Measurements from ENCODE around the gene KCNN4.
"Not testable (repeated sequence)": the region's sequence is repeated elsewhere in the genome, so short reads cannot be mapped to it uniquely, and the experiment has no call there.

KCNN4 gene

GRCh38 chr19:43775299-43775890 lies 5.4 kb downstream of the KCNN4 start (continued):
- TF ChIP-seq ZNF76 (tag by site-specific recombination; IDR thresholded peaks at IDR 0.05; ENCODE audit: borderline replicate concordance, low read depth), result no peak
- TF ChIP-seq KLF16 (tag by site-specific recombination; IDR thresholded peaks at IDR 0.05), result no peak
- TF ChIP-seq, protein P1, sequence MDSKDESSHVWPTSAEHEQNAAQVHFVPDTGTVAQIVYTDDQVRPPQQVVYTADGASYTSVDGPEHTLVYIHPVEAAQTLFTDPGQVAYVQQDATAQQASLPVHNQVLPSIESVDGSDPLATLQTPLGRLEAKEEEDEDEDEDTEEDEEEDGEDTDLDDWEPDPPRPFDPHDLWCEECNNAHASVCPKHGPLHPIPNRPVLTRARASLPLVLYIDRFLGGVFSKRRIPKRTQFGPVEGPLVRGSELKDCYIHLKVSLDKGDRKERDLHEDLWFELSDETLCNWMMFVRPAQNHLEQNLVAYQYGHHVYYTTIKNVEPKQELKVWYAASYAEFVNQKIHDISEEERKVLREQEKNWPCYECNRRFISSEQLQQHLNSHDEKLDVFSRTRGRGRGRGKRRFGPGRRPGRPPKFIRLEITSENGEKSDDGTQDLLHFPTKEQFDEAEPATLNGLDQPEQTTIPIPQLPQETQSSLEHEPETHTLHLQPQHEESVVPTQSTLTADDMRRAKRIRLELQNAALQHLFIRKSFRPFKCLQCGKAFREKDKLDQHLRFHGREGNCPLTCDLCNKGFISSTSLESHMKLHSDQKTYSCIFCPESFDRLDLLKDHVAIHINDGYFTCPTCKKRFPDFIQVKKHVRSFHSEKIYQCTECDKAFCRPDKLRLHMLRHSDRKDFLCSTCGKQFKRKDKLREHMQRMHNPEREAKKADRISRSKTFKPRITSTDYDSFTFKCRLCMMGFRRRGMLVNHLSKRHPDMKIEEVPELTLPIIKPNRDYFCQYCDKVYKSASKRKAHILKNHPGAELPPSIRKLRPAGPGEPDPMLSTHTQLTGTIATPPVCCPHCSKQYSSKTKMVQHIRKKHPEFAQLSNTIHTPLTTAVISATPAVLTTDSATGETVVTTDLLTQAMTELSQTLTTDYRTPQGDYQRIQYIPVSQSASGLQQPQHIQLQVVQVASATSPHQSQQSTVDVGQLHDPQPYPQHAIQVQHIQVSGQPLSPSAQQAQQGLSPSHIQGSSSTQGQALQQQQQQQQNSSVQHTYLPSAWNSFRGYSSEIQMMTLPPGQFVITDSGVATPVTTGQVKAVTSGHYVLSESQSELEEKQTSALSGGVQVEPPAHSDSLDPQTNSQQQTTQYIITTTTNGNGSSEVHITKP (tag by site-specific recombination; IDR thresholded peaks at IDR 0.05), result peak; percentile 45; the same call in 1 of the 2 replicates
- TF ChIP-seq BCL11A (tag by site-specific recombination; IDR thresholded peaks at IDR 0.05; ENCODE audit: low read depth), result no peak

DNA sequence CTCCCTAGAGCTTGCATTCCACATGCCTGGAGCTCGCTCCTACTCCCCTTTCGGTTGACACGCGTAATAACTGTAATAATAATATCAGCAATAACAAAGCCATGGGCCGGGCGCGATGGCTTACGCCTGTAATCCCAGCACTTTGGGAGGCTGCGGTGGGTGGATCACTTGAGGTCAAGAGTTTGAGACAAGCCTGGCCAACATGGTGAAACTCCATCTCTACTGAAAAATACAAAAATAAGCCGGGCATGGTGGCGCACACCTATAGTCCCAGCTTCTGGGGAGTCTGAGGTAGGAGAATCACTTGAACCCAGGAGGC lies 5.9 kb downstream of the KCNN4 start:
- not testable (repeated sequence) for H3K4me1 ChIP-seq (ENCODE audit: control insufficient read depth, insufficient read depth, low read length); H3K36me3 ChIP-seq (ENCODE audit: control insufficient read depth in 2 of 2, insufficient read depth in 1 of 2, low read length in 2 of 2); H3K27ac ChIP-seq (ENCODE audit: extremely low read depth, low read depth, low read length); H3K4me3 ChIP-seq (ENCODE audit: low read depth, low read length); H3K9me3 ChIP-seq (ENCODE audit: control insufficient read depth, insufficient read depth, low read depth, low read length)
- POLR2A ChIA-PET, result interaction anchor here (0.7 to 1.5 kb wide), 5 partner anchors 18 to 107 kb away, joined by 3 to 9 read pairs (median 5); partner anchors contain the start of gene SMG9
- CTCF ChIA-PET, result interaction anchor here (0.5 to 17.4 kb wide), 16 partner anchors 9 to 181 kb away, joined by 3 to 203 read pairs (median 5); partner anchors contain the start of gene SMG9

- Histone ChIP-seq H3K9me3 (ENCODE audit: control insufficient read depth, insufficient read depth, low read depth, low read length) (no peaks in the 10 kb centered on the region), H3K36me3 (ENCODE audit: control insufficient read depth in 2 of 2, insufficient read depth in 1 of 2, low read length in 2 of 2) (no peaks in the 10 kb centered on the region), H3K4me1 (ENCODE audit: control insufficient read depth, insufficient read depth, low read length) (peaks cover 10% of the 10 kb centered on the region; the same call in 1 of the 2 replicates), H3K4me3 (ENCODE audit: low read depth, low read length) (no peak overlapping the region), H3K27ac (ENCODE audit: extremely low read depth, low read depth, low read length) (no peak overlapping the region)
- ChIA-PET POLR2A (interaction anchor here (0.7 to 1.5 kb wide), 6 partner anchors 9 to 106 kb away, joined by 3 to 9 read pairs (median 5); partner anchors contain the start of gene SMG9), CTCF (interaction anchor here (0.5 to 17.4 kb wide), 21 partner anchors 8 to 400 kb away, joined by 3 to 203 read pairs (median 4); partner anchors contain the start of gene SMG9)
- no peak for TF ChIP-seq HOXC10 (CRISPR knock-in tag; IDR thresholded peaks at IDR 0.05)
- TF ChIP-seq MZF1 (tag by site-specific recombination; IDR thresholded peaks at IDR 0.05; ENCODE audit: borderline replicate concordance), result no peak
- TF ChIP-seq ZIC2 (tag by site-specific recombination; IDR thresholded peaks at IDR 0.05), result peak; percentile 40; the same call in 1 of the 2 replicates
- 0 out of 2 replicates have a peak, but pooled peaks have one; percentile 25 for TF ChIP-seq ZNF600 (tag by site-specific recombination; IDR thresholded peaks at IDR 0.05)
- TF ChIP-seq ZNF747 (tag by site-specific recombination; IDR thresholded peaks at IDR 0.05), result no peak
- peak; percentile 96 for TF ChIP-seq KLF1 (tag by site-specific recombination; IDR thresholded peaks at IDR 0.05)
- no peak for TF ChIP-seq ZNF48 (tag by site-specific recombination; IDR thresholded peaks at IDR 0.05)
- TF ChIP-seq, protein P2, sequence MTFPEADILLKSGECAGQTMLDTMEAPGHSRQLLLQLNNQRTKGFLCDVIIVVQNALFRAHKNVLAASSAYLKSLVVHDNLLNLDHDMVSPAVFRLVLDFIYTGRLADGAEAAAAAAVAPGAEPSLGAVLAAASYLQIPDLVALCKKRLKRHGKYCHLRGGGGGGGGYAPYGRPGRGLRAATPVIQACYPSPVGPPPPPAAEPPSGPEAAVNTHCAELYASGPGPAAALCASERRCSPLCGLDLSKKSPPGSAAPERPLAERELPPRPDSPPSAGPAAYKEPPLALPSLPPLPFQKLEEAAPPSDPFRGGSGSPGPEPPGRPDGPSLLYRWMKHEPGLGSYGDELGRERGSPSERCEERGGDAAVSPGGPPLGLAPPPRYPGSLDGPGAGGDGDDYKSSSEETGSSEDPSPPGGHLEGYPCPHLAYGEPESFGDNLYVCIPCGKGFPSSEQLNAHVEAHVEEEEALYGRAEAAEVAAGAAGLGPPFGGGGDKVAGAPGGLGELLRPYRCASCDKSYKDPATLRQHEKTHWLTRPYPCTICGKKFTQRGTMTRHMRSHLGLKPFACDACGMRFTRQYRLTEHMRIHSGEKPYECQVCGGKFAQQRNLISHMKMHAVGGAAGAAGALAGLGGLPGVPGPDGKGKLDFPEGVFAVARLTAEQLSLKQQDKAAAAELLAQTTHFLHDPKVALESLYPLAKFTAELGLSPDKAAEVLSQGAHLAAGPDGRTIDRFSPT (tag by site-specific recombination; IDR thresholded peaks at IDR 0.05), result peak; percentile 28; the same call in 1 of the 2 replicates
- TF ChIP-seq, protein P3, sequence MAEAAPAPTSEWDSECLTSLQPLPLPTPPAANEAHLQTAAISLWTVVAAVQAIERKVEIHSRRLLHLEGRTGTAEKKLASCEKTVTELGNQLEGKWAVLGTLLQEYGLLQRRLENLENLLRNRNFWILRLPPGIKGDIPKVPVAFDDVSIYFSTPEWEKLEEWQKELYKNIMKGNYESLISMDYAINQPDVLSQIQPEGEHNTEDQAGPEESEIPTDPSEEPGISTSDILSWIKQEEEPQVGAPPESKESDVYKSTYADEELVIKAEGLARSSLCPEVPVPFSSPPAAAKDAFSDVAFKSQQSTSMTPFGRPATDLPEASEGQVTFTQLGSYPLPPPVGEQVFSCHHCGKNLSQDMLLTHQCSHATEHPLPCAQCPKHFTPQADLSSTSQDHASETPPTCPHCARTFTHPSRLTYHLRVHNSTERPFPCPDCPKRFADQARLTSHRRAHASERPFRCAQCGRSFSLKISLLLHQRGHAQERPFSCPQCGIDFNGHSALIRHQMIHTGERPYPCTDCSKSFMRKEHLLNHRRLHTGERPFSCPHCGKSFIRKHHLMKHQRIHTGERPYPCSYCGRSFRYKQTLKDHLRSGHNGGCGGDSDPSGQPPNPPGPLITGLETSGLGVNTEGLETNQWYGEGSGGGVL (tag by site-specific recombination; IDR thresholded peaks at IDR 0.05), result peak; percentile 56
- TF ChIP-seq PRDM4 (tag by site-specific recombination; IDR thresholded peaks at IDR 0.05), result no peak
- peak; percentile 45 for TF ChIP-seq ZFHX2 (tag by site-specific recombination; conservative IDR thresholded peaks at IDR 0.05)
- no peak for TF ChIP-seq ZNF76 (tag by site-specific recombination; IDR thresholded peaks at IDR 0.05; ENCODE audit: borderline replicate concordance, low read depth)
- TF ChIP-seq GLIS1 (tag by site-specific recombination; IDR thresholded peaks at IDR 0.05), result peak; percentile 73
- TF ChIP-seq ZFP37 (tag by site-specific recombination; IDR thresholded peaks at IDR 0.05), result no peak
- no peak for TF ChIP-seq ZNF404 (tag by site-specific recombination; IDR thresholded peaks at IDR 0.05)
- peak; percentile 70; the same call in 1 of the 2 replicates for TF ChIP-seq ZNF792 (tag by site-specific recombination; IDR thresholded peaks at IDR 0.05)
Measured at GRCh38 chr19:43774103-43774939, 6.5 kb downstream of the KCNN4 start.
